NK-92 (cell line): Measurements from ENCODE around the gene TRIM14.
"Not testable (repeated sequence)": the region's sequence is repeated elsewhere in the genome, so short reads cannot be mapped to it uniquely, and the experiment has no call there.

Experiments
- DNase-seq: peaks from one replicate; lab custom pipeline; 2025; ENCODE audit not compliant: unreplicated experiment; lab: John Stamatoyannopoulos, UW

The TRIM14 gene

GRCh38 chr9:98142925-98143481 is 24.0 kb upstream of the TRIM14 start:
- no peak for DNase-seq

- DNase-seq = no peak
These were observed 23.3 kb upstream of the TRIM14 start for GRCh38 chr9:98142182-98142907.

DNA sequence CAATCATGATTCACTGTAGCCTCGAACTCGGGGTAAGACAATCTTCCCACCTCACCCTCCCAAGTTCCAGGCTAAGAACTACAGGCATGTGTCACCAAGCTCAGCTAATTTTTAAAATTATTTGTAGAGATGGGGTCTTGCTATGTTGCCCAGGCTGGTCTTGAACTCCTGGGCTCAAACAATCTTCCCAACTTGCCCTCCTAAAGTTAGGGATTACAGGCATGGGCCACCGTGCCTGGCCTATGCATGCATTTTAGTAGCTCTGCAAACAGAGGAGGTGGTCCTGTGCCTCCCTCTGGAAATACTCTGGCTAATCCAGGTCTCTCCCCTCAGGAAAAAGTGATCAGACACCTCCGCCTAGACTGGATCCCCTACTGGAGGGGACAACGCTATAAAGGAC is 21.5 kb upstream of the TRIM14 start:
- no peak for DNase-seq

- no peak for DNase-seq
These were observed 17.5 kb upstream of the TRIM14 start for GRCh38 chr9:98136489-98136888.

DNA sequence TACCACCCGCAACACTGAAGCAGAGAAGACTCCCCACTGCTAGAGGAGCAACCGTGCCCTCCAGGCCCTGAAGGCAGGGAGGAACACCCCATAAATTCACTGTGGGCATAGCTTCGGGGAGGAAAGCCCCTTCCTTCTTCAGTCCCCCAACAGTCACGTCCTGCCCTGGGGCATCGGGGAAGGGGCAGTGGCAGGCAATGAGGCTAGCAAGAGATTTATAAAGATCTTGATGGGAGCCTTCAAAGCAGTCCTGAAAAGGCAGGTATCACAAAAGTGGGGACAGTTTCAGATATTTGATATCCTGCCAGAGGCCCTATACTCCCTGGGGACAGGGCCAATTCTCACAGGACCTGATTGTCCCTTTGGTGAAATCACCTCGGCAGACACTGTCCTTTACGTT is 16.9 kb upstream of the TRIM14 start:
- DNase-seq = no peak

DNA sequence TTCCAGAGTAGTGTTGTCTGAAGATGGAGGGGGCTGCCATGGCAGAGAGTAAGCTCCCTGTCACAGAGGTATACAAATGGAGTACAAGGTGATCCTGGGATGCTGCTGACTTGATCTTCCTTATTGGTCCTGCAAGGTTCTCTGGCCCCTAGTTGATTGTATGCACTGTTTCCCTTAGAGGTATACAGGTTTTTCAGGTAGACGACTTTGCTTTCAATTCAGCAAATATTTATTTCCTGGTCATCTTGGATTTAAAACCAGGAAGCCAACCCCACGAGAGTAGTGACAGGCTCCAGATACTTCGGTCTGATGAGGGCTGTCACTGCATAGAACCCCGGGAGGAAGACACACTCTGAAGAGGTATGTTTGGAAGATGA is 16.5 kb upstream of the TRIM14 start:
- DNase-seq = no peak

DNA sequence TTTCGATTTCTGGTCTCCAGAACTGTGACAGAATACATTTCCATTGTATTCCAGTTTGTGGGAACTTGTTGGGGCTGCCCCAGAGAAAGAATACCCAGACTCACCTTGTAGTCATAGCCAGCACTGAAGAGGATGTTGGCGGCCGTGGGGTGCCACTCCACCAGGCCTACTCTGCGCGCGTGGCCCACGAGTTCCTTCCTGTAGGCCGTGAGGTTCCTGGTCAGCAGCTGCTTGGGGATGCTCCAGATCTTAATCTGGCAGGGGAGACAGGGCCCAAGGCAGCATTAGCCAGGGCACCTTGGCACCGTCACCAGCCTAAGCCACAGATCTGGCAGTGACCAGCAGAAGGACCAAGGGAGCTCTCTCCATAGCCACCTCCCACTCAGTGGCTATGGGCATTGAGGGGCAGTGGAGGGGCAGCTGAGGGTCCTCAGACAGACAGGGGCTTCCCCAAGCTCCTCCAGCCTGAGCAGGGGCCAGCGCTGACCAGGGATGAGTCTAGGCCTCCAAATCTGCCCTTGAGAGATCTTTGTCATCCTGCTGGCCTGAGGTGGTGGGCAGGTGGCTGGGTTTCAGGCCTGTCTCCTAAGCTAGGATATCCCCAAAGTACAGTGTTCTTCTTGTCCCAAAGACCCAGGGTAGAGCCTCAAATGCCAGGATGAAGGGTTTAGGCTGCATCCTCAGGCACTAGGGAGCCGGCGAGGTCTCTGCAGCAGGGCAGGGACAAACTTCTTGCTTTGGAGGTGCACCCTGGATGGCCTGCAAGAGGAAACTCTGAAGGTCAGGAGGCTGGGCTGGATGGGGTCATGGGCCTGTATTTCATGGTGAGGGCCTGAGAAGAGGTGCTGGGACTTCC is 15.9 kb upstream of the TRIM14 start:
- no peak for DNase-seq

DNA sequence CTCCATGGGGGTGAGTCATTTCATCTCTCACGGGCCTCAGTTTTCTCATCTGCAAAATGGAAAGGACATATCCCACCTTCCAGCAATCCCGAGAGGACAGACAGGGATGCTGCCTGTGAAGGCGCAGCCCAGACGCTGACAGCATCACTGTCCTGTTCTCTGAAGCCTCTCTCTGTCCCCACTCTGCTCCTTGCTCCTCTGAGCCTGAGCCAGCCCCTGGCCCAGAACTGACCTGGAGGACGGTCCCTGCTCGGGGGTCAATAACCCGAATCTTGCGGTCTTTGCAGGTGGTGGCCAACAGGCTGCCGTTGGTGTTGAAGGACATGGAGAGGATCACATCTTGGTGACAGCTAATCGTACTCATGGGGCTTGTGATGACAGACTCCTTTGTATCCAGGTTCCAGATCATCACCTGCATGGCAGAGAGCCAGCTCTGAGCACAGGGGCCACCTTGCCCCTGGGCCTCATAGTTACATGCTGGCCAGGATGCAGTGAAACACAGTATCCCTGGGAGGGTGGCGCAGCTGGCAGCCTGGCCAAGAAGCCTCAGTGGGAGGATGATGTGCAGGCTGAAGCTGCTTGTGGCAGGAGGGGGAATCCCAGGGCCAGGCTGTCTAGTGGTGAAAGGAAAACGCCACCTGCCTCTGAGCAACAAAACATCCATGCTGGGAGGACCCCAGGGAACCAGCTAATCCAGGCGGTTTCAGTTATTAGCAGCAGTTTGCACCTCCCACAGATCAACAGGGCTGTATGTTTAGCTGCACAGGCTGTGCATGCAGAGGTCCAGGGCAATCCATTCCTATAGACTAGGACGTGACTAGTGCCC is 14.0 kb upstream of the TRIM14 start:
- no peak for DNase-seq

DNA sequence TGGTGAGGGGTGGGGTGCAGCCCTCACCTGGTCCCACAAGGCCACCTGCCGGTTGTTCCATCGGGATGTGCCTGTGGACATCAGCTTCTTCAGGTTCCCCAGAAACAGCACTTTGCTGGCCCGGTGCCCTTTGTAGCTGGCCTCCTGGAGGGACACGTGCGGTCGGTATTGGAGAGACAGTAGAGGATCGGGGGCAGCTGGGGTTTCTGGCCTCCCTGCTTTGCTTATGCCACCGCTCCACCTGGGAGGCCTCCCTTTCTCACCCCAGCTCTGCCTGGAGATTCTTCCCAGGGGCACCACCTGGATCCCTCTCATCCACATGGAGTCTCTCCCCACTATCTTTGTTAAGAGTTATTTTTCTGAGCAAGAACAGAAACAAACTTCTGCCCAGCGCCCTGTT is 13.1 kb upstream of the TRIM14 start:
- DNase-seq = no peak

GRCh38 chr9:98130576-98131228 is 11.7 kb upstream of the TRIM14 start:
- no peak for DNase-seq

- DNase-seq = not testable (repeated sequence)
These were observed 11.0 kb upstream of the TRIM14 start for GRCh38 chr9:98130060-98130459.

DNA sequence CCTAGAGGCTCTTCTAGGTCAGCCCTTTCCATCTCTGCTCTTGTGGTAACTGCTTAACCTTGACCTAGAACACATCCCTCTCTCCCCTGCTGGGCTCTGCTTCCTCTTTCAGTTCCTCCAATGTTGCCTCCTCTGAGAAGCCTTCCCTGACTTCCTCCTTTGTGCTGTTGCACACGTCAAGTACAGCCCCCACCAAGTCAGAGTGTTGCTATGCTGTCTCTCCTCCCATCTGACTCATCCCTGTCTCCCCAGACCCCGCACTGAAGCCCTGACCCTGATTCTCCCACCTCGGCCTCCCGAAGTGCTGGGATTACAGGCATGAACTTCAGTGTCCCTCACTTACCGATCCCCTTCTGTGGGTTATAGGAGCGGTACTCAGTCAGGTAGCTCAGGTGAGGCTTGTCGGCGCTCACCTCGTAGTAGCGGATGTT is 10.4 kb upstream of the TRIM14 start:
- DNase-seq = no peak

DNA sequence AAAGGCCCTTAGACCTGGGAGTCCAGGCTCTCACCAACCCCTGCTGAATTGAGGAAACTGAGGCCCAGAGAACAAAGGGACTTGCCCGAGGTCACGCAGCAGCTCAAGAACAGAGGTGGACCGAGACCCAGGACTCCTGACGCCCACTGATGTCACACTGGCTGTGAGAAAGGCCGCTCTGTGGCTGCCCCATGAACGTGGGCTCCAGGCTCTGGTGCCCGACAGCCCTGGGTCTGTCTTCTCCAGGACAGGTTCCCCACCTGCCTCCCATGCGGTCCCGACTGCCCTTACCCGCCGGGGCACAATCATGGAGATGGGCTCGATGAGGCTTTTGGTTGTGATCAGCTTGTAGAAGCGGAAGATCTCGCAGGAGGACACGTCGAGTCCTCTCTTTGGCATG is 9.3 kb upstream of the TRIM14 start:
- DNase-seq = no peak

DNA sequence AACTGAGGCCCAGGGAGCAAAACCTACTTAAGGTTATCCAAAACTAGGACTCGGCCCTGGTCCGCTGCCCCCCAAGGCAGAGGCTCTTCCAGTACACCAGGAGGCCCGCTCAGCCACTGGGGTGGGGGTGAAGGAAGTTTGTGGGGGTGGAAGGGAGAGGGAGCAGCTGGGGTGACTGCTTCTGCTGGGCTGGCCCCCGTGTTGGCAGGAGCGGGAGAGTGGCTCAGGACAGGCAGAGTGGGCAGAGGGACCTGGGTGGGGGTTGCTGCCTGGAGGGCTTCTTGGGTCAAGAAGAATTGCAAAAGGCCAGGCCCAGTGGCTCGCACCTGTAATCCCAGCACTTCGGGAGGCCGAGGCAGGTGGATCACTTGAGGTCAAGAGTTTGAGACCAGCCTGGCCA is 8.2 kb upstream of the TRIM14 start:
- no peak for DNase-seq

DNA sequence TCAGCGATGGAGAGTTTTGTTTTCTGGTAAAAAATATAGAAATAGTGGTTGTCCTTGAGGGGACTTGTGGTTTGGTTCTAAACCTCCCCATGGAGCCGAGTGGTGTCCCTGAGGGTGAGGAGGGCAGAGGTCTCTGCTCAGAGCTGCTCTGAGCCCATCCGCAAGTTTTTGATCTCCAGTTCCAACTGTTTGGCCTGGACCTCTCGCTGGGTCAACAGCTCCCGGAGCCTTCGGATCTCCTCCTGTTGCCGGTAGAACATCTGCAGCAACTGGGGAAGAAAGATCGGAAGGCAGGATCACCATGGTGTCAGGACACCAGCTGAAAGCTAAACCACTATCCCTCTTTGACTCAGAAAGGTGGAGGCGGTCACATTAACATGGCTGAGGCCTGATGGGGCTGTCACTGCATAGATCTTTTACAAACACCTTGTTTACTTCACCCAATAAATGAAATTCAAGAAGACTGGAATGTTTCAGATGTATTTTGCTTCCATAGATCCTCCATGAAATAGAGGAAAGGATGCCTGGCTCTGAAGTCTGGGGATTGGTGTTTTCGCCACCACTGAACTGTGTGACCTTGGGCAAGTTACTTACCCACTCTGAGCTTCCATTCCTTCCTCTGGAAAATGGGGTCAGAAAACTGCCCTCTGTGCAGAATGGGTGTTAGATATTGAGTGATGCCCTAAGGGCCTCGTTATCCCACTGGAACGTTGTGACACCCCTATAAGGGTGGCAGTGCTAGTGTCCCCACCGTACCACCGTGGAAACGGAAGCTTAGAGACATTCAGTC is 5.8 kb upstream of the TRIM14 start:
- DNase-seq = no peak

GRCh38 chr9:98124091-98124490 is 5.1 kb upstream of the TRIM14 start:
- DNase-seq = not testable (repeated sequence)

- DNase-seq = no peak
These were observed 2.0 kb upstream of the TRIM14 start for GRCh38 chr9:98121058-98121457.

GRCh38 chr9:98120476-98120875 is 1.5 kb upstream of the TRIM14 start:
- no peak for DNase-seq

DNA sequence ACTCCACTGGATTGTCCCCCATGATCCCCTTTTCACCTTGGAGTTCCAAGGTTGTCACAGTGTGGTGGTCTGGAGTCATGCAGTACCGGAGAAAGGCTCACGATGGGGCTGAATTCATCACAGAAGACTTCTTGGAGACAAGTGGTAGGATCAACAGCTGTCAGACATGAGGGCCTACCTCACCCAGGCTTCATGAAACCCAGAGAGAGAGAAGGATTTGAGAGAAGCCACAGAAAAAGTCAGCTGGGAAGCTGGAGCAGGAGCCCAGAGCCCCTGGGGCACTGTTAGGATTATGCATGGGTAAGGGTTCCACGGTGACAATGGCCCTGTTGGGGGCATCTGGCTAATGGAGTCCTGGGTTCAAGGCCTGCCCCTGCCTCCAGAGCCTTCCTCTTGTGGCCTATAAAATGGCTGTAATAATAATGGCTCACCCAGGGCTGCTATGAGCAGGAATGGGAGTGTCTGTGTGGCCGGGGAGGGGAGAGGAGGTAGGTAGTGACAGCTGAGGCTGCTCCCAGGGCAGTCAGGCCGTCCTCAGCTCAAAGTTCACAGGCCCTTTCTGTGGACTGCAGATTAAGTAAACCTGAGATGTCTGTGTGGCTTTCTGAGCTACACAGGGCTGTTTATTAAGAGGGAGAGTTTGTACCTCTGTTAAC is 910 bp downstream of the TRIM14 start:
- no peak for DNase-seq
